MCF 10A (cell line): Measurements from ENCODE around the gene PKLR. TPM values are rescaled to one million over a fixed set of nuclear protein-coding genes. Genes with fewer than 3 reads are reported as not detected.

Source experiments
- BruUV-seq: library from RNA; stranded (reverse); fragments of 400-500 nt; replicated peaks from 2 replicates; lab custom pipeline; 2021; lab: Mats Ljungman, UMichigan
- CTCF ChIA-PET: fragments of 300-600 bp; sonication (Branson Sonifier 250); formaldehyde crosslinking; extraction: SDS; loops from one replicate; lab custom pipeline; 2021; ENCODE audit warnings: antibody characterized with exemption, inconsistent platforms; lab: Yijun Ruan, JAX
- POLR2A ChIA-PET: fragments of 300-600, 350-650 bp; sonication (Branson Sonifier 250); formaldehyde crosslinking; extraction: SDS; loops from one replicate; lab custom pipeline; 2020; ENCODE audit warnings: antibody characterized with exemption, inconsistent platforms; lab: Yijun Ruan, JAX
- DNase-seq: peaks from one replicate; pipeline ENCODE4 v3.0.0-alpha.2; 2018; ENCODE audit not compliant: unreplicated experiment
- H3K27ac Mint-ChIP-seq: one replicate; pipeline ENCODE4 v1.8.0; 2022; ENCODE audit warnings: mild to moderate bottlenecking, low read depth, mixed read lengths; ENCODE audit not compliant: unreplicated experiment
- H3K27me3 Mint-ChIP-seq: one replicate; pipeline ENCODE4 v1.8.0; 2022; ENCODE audit warnings: mixed read lengths; ENCODE audit not compliant: insufficient read depth, unreplicated experiment
- H3K36me3 Mint-ChIP-seq: one replicate; pipeline ENCODE4 v1.8.0; 2022; ENCODE audit warnings: mild to moderate bottlenecking, moderate library complexity, mixed read lengths; ENCODE audit not compliant: insufficient read depth, unreplicated experiment
- H3K4me1 Mint-ChIP-seq: one replicate; pipeline ENCODE4 v1.8.0; 2022; ENCODE audit warnings: mixed read lengths; ENCODE audit not compliant: insufficient read depth, unreplicated experiment
- H3K4me3 Mint-ChIP-seq: one replicate; pipeline ENCODE4 v1.8.0; 2022; ENCODE audit warnings: mild to moderate bottlenecking, moderate library complexity, mixed read lengths; ENCODE audit not compliant: unreplicated experiment
- H3K9me3 Mint-ChIP-seq: one replicate; pipeline ENCODE4 v1.8.0; 2022; ENCODE audit warnings: mixed read lengths; ENCODE audit not compliant: unreplicated experiment
- CTCF ChIP-seq: fragments of 200-600 bp; IDR thresholded peaks from one replicate; pipeline ENCODE4 v1.8.0; 2022; ENCODE audit warnings: antibody characterized with exemption, mild to moderate bottlenecking; ENCODE audit not compliant: unreplicated experiment
- intact Hi-C: fragments of 100-400 bp; cut with micrococcal nuclease; formaldehyde crosslinking; loops from 2 replicates; pipeline ENCODE4 v1.14.1; 2022
- total RNA-seq: library from RNA; stranded (reverse); gene quantifications from 2 replicates; pipeline ENCODE4 v1.2.3, GENCODE V29; 2022

The PKLR gene
- total RNA-seq, 1 experiment from 2014 or later, result not detected

- CTCF ChIA-PET, result interaction anchor here (0.6 to 3.5 kb wide), 10 partner anchors 10 to 338 kb away, joined by 3 to 26 read pairs (median 6); no protein-coding TSS in a partner anchor
- no TSS peak for BruUV-seq
- Mint-ChIP-seq H3K4me1 (peaks cover 6% of the 10 kb centered on the region), H3K4me3 (peak overlapping the region; percentile 100), H3K9me3 (no peaks in the 10 kb centered on the region), H3K36me3 (peaks cover 34% of the 10 kb centered on the region), H3K27ac (no peak overlapping the region), H3K27me3 (no peaks in the 10 kb centered on the region)
- peak; percentile 58 for DNase-seq
- TF ChIP-seq CTCF, result peak; percentile 21
- intact Hi-C loops, result no loop called here
- POLR2A ChIA-PET, result interaction anchor here (1.3 to 7.9 kb wide), 10 partner anchors 14 to 256 kb away, joined by 3 to 103 read pairs (median 9); partner anchors contain the start of genes ASH1L, CLK2, HCN3 and RUSC1
Measured at GRCh38 chr1:155307247-155307740, 6.1 kb upstream of the PKLR start.

- Mint-ChIP-seq H3K4me1 (peaks cover 6% of the 10 kb centered on the region), H3K27ac (no peak overlapping the region), H3K27me3 (no peaks in the 10 kb centered on the region), H3K36me3 (peaks cover 21% of the 10 kb centered on the region), H3K9me3 (no peaks in the 10 kb centered on the region), H3K4me3 (no peak overlapping the region)
- no TSS peak for BruUV-seq
- no peak for TF ChIP-seq CTCF
- intact Hi-C loops, result no loop called here
- CTCF ChIA-PET, result interaction anchor here (2.3 to 3.5 kb wide), 3 partner anchors 16 to 56 kb away, joined by 7 to 26 read pairs (median 12); no protein-coding TSS in a partner anchor
- DNase-seq, result no peak
- POLR2A ChIA-PET, result interaction anchor here (0.7 to 1.7 kb wide), 4 partner anchors 16 to 811 kb away, joined by 3 to 5 read pairs (median 3); partner anchors contain the start of gene SCAMP3
Measured at GRCh38 chr1:155305881-155306391, 4.7 kb upstream of the PKLR start.

GRCh38 chr1:155304558-155305063 is 3.4 kb upstream of the PKLR start:
- Mint-ChIP-seq H3K27ac (no peak overlapping the region), H3K36me3 (peaks cover 9% of the 10 kb centered on the region), H3K4me1 (no peaks in the 10 kb centered on the region), H3K27me3 (no peaks in the 10 kb centered on the region), H3K4me3 (no peak overlapping the region), H3K9me3 (no peaks in the 10 kb centered on the region)
- intact Hi-C loops, result no loop called here
- TF ChIP-seq CTCF, result no peak
- no TSS peak for BruUV-seq
- ChIA-PET POLR2A (interaction anchor here (0.6 to 1.7 kb wide), 2 partner anchors 54 to 1108 kb away, joined by 3 to 5 read pairs; no protein-coding TSS in a partner anchor), CTCF (interaction anchor here (2.3 to 2.5 kb wide), 2 partner anchors 17 to 26 kb away, joined by 7 to 12 read pairs; no protein-coding TSS in a partner anchor)
- no peak for DNase-seq
